Epithelial cell of esophagus (primary cell): Measurements from ENCODE around the gene PRPH.
"Not testable (repeated sequence)": the region's sequence is repeated elsewhere in the genome, so short reads cannot be mapped to it uniquely, and the experiment has no call there.

Source experiments
- DNase-seq: peaks from one replicate; pipeline ENCODE4 v3.0.0; 2010; ENCODE audit warnings: low read depth
- H3K4me3 ChIP-seq: 2 replicates; pipeline ENCODE4 v1.5.1; 2011; ENCODE audit warnings: mild to moderate bottlenecking, low read length, control low read depth
- CTCF ChIP-seq: IDR thresholded peaks from 2 replicates; pipeline ENCODE4 v1.5.1; 2011; ENCODE audit warnings: low read depth, mild to moderate bottlenecking, low read length, control low read depth, inconsistent platforms; ENCODE audit not compliant: insufficient read depth; ENCODE audit errors: missing control alignments

PRPH gene

GRCh38 chr12:49314811-49315210 is 19.9 kb downstream of the PRPH start:
- no peak for TF ChIP-seq CTCF
- no peak overlapping the region for H3K4me3 ChIP-seq
- DNase-seq = no peak

- not testable (repeated sequence) for H3K4me3 ChIP-seq, DNase-seq
Measured at GRCh38 chr12:49317118-49317517, 22.2 kb downstream of the PRPH start.

GRCh38 chr12:49320411-49321103 is 25.6 kb downstream of the PRPH start:
- H3K4me3 ChIP-seq, DNase-seq: not testable (repeated sequence)

GRCh38 chr12:49322367-49322707 is 27.4 kb downstream of the PRPH start:
- peak overlapping the region; percentile 72 for H3K4me3 ChIP-seq
- TF ChIP-seq CTCF = no peak
- DNase-seq = no peak

- TF ChIP-seq CTCF = no peak
- peak; percentile 99 for DNase-seq
- H3K4me3 ChIP-seq = peak within 1 kb of the TSS; percentile 72
Measured at GRCh38 chr12:49322708-49323523, 28.0 kb downstream of the PRPH start, which contains the start of gene TROAP. TSS of gene TROAP (plus strand) at chr12:49323255. CDS start at chr12:49323609, 354 bp downstream.

GRCh38 chr12:49323524-49324097 is 28.7 kb downstream of the PRPH start:
- peak overlapping the region; percentile 72 for H3K4me3 ChIP-seq
- TF ChIP-seq CTCF = no peak
- DNase-seq = no peak

GRCh38 chr12:49325606-49326005 is 30.7 kb downstream of the PRPH start:
- H3K4me3 ChIP-seq = no peak overlapping the region
- no peak for TF ChIP-seq CTCF
- DNase-seq = no peak
